ENCODE measurements around the gene KDELR1.

The KDELR1 gene

GRCh38 chr19:48364598-48365348 is 26.6 kb downstream of the KDELR1 start:
- DNase-seq (ENCODE audit: low read depth) = no peak
- no peak for TF ChIP-seq CTCF (IDR thresholded peaks at IDR 0.05; ENCODE audit: control insufficient read depth, extremely low read depth, insufficient read depth)
- no peak overlapping the region for H3K4me3 ChIP-seq (ENCODE audit: low read depth, low read length)

DNA sequence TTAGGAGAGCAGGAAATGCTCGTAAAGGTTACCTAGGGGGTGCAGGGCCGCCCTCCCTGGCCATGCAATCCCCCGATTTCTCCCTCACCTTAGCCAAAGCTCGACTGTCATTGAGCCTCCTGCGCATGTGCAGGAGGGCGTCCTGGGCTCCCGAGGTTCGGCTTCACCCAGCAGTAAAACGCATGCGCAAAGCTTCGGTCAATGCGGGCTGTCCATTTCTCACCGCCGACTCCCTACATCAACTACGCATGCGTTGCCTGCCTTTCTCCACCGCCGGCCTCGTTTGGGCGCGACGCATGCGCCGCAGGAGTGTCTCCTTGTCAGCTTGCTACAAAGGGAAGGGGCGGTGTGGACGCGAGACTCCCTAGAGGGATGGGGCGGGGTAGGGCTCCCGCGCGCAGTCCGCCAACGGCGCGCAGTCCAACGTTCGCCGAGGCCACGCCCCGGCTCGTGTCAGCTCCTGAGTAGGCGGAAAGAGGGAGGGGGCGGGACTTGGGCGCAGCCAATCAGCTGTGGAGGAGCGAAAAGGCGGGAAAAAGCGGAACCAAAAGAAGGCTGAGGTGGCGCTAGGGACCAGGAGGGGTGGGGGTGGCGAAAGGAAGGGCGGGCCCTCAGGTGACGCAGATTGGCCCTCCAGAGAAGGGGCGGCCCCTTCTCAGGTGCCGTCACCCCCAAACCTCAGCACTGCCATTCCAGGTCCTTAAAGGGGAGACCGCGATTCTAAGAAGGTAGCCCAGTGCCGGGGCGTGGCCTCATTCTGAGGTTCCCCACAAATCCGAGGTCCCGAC is 27.3 kb downstream of the KDELR1 start, which contains the start of the genes SYNGR4 and TMEM143:
SYNGR4 (plus strand) TSS at position 558 of the 788 bp plus-strand sequence. CDS start 1,476 bp downstream, outside the sequence.
TMEM143 (minus strand) TSS at position 131 of the 788 bp plus-strand sequence; CDS start at position 111, 20 bp downstream.
- TF ChIP-seq CTCF (IDR thresholded peaks at IDR 0.05; ENCODE audit: control insufficient read depth, extremely low read depth, insufficient read depth) = no peak
- H3K4me3 ChIP-seq (ENCODE audit: low read depth, low read length) = peak within 1 kb of the TSS; percentile 60
- peak; percentile 90 for DNase-seq (ENCODE audit: low read depth)

DNA sequence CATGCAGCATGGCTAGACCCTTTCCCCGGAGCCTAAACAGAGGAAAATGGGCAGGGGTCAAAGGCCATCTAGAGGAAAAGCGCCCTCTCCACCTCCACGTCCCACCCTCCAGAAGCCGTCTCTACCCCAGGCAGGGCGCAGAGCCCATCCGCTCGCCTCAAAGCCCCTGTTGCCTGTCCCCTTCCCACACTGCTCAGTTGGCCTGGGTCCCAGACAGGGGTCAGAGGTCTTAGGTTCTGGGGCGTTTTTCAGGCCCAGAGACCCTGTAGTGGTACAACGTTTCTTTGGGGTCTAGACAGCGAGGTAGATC is 27.9 kb downstream of the KDELR1 start:
- peak overlapping the region; percentile 60 for H3K4me3 ChIP-seq (ENCODE audit: low read depth, low read length)
- no peak for DNase-seq (ENCODE audit: low read depth)
- no peak for TF ChIP-seq CTCF (IDR thresholded peaks at IDR 0.05; ENCODE audit: control insufficient read depth, extremely low read depth, insufficient read depth)

GRCh38 chr19:48362716-48363499 is 28.4 kb downstream of the KDELR1 start:
- TF ChIP-seq CTCF (IDR thresholded peaks at IDR 0.05; ENCODE audit: control insufficient read depth, extremely low read depth, insufficient read depth) = no peak
- peak; percentile 74 for DNase-seq (ENCODE audit: low read depth)
- H3K4me3 ChIP-seq (ENCODE audit: low read depth, low read length) = peak overlapping the region; percentile 60

GRCh38 chr19:48361912-48362311 is 29.4 kb downstream of the KDELR1 start:
- no peak overlapping the region for H3K4me3 ChIP-seq (ENCODE audit: low read depth, low read length)
- DNase-seq (ENCODE audit: low read depth) = no peak
- no peak for TF ChIP-seq CTCF (IDR thresholded peaks at IDR 0.05; ENCODE audit: control insufficient read depth, extremely low read depth, insufficient read depth)

DNA sequence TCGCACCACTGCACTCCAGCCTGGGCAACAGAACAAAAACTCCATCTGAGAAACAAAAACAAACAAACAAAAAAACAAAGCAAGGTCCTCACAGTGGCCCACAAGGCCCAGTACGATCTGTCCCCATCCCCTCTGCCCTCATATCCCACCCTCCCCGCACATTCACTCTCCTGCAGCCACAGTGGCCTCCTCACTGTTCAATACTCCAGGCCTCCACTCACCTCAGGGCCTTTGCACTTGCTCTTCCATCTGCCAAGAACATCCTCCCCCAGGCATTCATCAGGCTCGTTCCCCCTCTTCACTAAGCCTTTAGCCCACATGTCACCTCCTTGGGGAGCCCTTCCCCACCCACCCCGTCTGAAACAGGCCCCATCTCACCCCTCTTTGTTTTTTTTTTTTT is 32.2 kb downstream of the KDELR1 start:
- H3K4me3 ChIP-seq (ENCODE audit: low read depth, low read length) = no peak overlapping the region
- no peak for DNase-seq (ENCODE audit: low read depth)
- TF ChIP-seq CTCF (IDR thresholded peaks at IDR 0.05; ENCODE audit: control insufficient read depth, extremely low read depth, insufficient read depth) = no peak
